22Rv1 (cell line): ENCODE measurements around the gene LRRC59.

Experiments used
- CTCF ChIP-seq: fragments of 450-650 bp; IDR thresholded peaks from 2 replicates; pipeline ENCODE4 v1.5.1; 2017; ENCODE audit warnings: mild to moderate bottlenecking
- ZFX ChIP-seq: fragments of 450-650 bp; IDR thresholded peaks from 2 replicates; pipeline ENCODE4 v1.6.1; 2017; ENCODE audit warnings: antibody characterized with exemption, borderline replicate concordance

- TF ChIP-seq CTCF (no peak), ZFX (no peak)
These were observed 24.2 kb upstream of the LRRC59 start for GRCh38 chr17:50421308-50422051.
